H1 (cell line): Measurements from ENCODE around the gene SSH2. TPM values are rescaled to one million over a fixed set of nuclear protein-coding genes. Genes with fewer than 3 reads are reported as not detected.

Experiments
- CTCF ChIA-PET: fragments of 300-600 bp; sonication (Branson Sonifier 250); formaldehyde crosslinking; loops from one replicate; lab custom pipeline; 2021; ENCODE audit not compliant: partially characterized antibody; lab: Charles Lee
- POLR2A ChIA-PET: fragments of 300-600 bp; sonication (Branson Sonifier 250); formaldehyde crosslinking; loops from one replicate; lab custom pipeline; 2021; ENCODE audit warnings: inconsistent platforms; ENCODE audit not compliant: partially characterized antibody; lab: Charles Lee
- DNase-seq, 2 experiments: peaks; one replicate each; pipeline versions ENCODE4 v3.0.0 to v3.0.0-alpha.2; 2010 to 2022; ENCODE audit warnings: low spot score in 2 of 2, low read depth in 1 of 2, mixed read lengths in 1 of 2
- FAIRE-seq: peaks from 2 replicates; lab custom pipeline; 2011; peaks lifted over from hg19 to GRCh38; lab: Jason Lieb, UNC
- H2AFZ ChIP-seq: 2 replicates; pipeline ENCODE4 v1.8.1; 2012; ENCODE audit warnings: low read length, inconsistent platforms
- H2AK5ac ChIP-seq: 2 replicates; pipeline ENCODE4 v1.6.1; 2013; ENCODE audit warnings: low read depth, low read length
- H2BK120ac ChIP-seq: replicated peaks from 2 replicates; pipeline ENCODE3; 2013; ENCODE audit warnings: low read depth, low read length, inconsistent platforms
- H2BK12ac ChIP-seq: 2 replicates; pipeline ENCODE4 v1.6.1; 2013; ENCODE audit warnings: low read depth, low read length
- H2BK15ac ChIP-seq: 2 replicates; pipeline ENCODE4 v1.6.1; 2013; ENCODE audit warnings: low read length
- H2BK20ac ChIP-seq: 2 replicates; pipeline ENCODE4 v1.6.1; 2013; ENCODE audit warnings: low read length
- H2BK5ac ChIP-seq: 2 replicates; pipeline ENCODE4 v1.6.1; 2013; ENCODE audit warnings: low read depth, low read length
- H3K14ac ChIP-seq: 2 replicates; pipeline ENCODE4 v1.6.1; 2013; ENCODE audit warnings: inconsistent platforms; ENCODE audit not compliant: insufficient read length
- H3K18ac ChIP-seq: 2 replicates; pipeline ENCODE4 v1.6.1; 2013; ENCODE audit warnings: low read length; ENCODE audit errors: extremely low read depth
- H3K23ac ChIP-seq: 2 replicates; pipeline ENCODE4 v1.6.1; 2013; ENCODE audit warnings: inconsistent platforms; ENCODE audit not compliant: insufficient read length
- H3K23me2 ChIP-seq: 2 replicates; pipeline ENCODE4 v1.6.1; 2013; ENCODE audit warnings: low read depth, low read length
- H3K27ac ChIP-seq: 2 replicates; pipeline ENCODE4 v1.6.1; 2011; ENCODE audit warnings: low read depth, low read length, inconsistent platforms
- H3K27me3 ChIP-seq, 4 experiments: replicated peaks in 1 of 4; 1 replicate in 1 of 4; 2 replicates in 3 of 4; pipeline versions ENCODE4 v1.6.1 to v1.8.1; 2011 to 2013; ENCODE audit warnings: low read length in 3 of 4, mild to moderate bottlenecking in 3 of 4, inconsistent platforms in 2 of 4, mixed read lengths in 2 of 4, moderate library complexity in 1 of 4; ENCODE audit not compliant: control insufficient read depth in 3 of 4, insufficient read depth in 3 of 4; ENCODE audit errors: extremely low read depth in 1 of 4
- H3K36me3 ChIP-seq, 4 experiments: 2 replicates each; pipeline versions ENCODE4 v1.6.1 to v1.8.1; 2011 to 2013; ENCODE audit warnings: mild to moderate bottlenecking in 4 of 4, low read length in 3 of 4, moderate library complexity in 2 of 4, control low read depth in 1 of 4, inconsistent platforms in 1 of 4; ENCODE audit not compliant: insufficient read depth in 4 of 4, control insufficient read depth in 2 of 4
- H3K4ac ChIP-seq: replicated peaks from 2 replicates; pipeline ENCODE3; 2013; ENCODE audit warnings: low read length, low read depth, mixed read lengths, inconsistent platforms; ENCODE audit not compliant: insufficient read length
- H3K4me1 ChIP-seq, 4 experiments: replicated peaks in 1 of 4; 1 replicate in 1 of 4; 2 replicates in 3 of 4; pipeline versions ENCODE4 v1.6.1 to v1.8.1; 2011 to 2013; ENCODE audit warnings: low read length in 3 of 4, inconsistent platforms in 2 of 4, mixed read lengths in 1 of 4; ENCODE audit not compliant: insufficient read depth in 4 of 4, control insufficient read depth in 3 of 4
- H3K4me2 ChIP-seq, 2 experiments: 2 replicates each; pipeline versions ENCODE4 v1.6.1 to v1.8.1; 2011 to 2013; ENCODE audit warnings: low read depth in 2 of 2, low read length in 2 of 2, control low read depth in 1 of 2, inconsistent platforms in 1 of 2, mild to moderate bottlenecking in 1 of 2; ENCODE audit not compliant: insufficient read depth in 1 of 2
- H3K4me3 ChIP-seq, 4 experiments: fragments of 200-600, 300-600 bp in 1 of 4; sonication (generic), shearing (Covaris generic), sonication (Bioruptor Twin) in 1 of 4; 2 replicates each; pipeline versions ENCODE4 v1.5.1 to v1.8.1; 2011 to 2016; ENCODE audit warnings: low read length in 4 of 4, low read depth in 3 of 4, control low read depth in 2 of 4, inconsistent platforms in 2 of 4, mild to moderate bottlenecking in 2 of 4, mixed read lengths in 1 of 4, moderate library complexity in 1 of 4; ENCODE audit not compliant: insufficient read depth in 2 of 4; ENCODE audit errors: extremely low read depth in 1 of 4
- H3K56ac ChIP-seq: replicated peaks from 2 replicates; pipeline ENCODE3; 2013; ENCODE audit warnings: low read depth, mild to moderate bottlenecking, mixed read lengths, low read length, inconsistent platforms; ENCODE audit not compliant: insufficient read length
- H3K79me1 ChIP-seq: 2 replicates; pipeline ENCODE4 v1.6.1; 2013; ENCODE audit warnings: low read depth, low read length, control low read depth
- H3K79me2 ChIP-seq, 2 experiments: 2 replicates each; pipeline versions ENCODE4 v1.6.1 to v1.8.1; 2012 to 2013; ENCODE audit warnings: low read length in 2 of 2, mild to moderate bottlenecking in 2 of 2, inconsistent platforms in 1 of 2; ENCODE audit not compliant: insufficient read depth in 2 of 2, control insufficient read depth in 1 of 2
- H3K9ac ChIP-seq, 4 experiments: replicated peaks in 1 of 4; 1 replicate in 1 of 4; 2 replicates in 3 of 4; pipeline versions ENCODE4 v1.6.1 to v1.8.1; 2011 to 2013; ENCODE audit warnings: low read depth in 3 of 4, low read length in 3 of 4, control low read depth in 2 of 4, mild to moderate bottlenecking in 2 of 4, moderate library complexity in 2 of 4, inconsistent platforms in 1 of 4; ENCODE audit errors: extremely low read depth in 1 of 4
- H3K9me3 ChIP-seq, 2 experiments: 2 replicates each; pipeline versions ENCODE4 v1.6.1 to v1.8.1; 2012 to 2013; ENCODE audit warnings: mild to moderate bottlenecking in 2 of 2, moderate library complexity in 2 of 2, control low read depth in 1 of 2, inconsistent platforms in 1 of 2, low read depth in 1 of 2, low read length in 1 of 2, mixed read lengths in 1 of 2; ENCODE audit not compliant: insufficient read depth in 2 of 2
- H4K20me1 ChIP-seq, 2 experiments: replicated peaks in 1 of 2; 2 replicates each; pipeline versions ENCODE3 to v1.8.1; 2011 to 2013; ENCODE audit warnings: inconsistent platforms in 2 of 2, low read length in 2 of 2, mild to moderate bottlenecking in 1 of 2; ENCODE audit not compliant: insufficient read depth in 2 of 2, control insufficient read depth in 1 of 2
- H4K5ac ChIP-seq: 2 replicates; pipeline ENCODE4 v1.6.1; 2013; ENCODE audit warnings: low read length, low read depth, mixed read lengths, inconsistent platforms; ENCODE audit not compliant: insufficient read length
- H4K8ac ChIP-seq: 2 replicates; pipeline ENCODE4 v1.8.0; 2013; ENCODE audit warnings: mild to moderate bottlenecking, moderate library complexity, low read length, inconsistent platforms; ENCODE audit not compliant: insufficient read depth; ENCODE audit errors: extremely low read depth
- H4K91ac ChIP-seq: replicated peaks from 2 replicates; pipeline ENCODE3; 2013; ENCODE audit warnings: low read length, mixed read lengths, inconsistent platforms; ENCODE audit not compliant: insufficient read length
- ASH2L ChIP-seq: fragments of 200-600, 300-600 bp; sonication (generic); IDR thresholded peaks from one replicate; pipeline ENCODE4 v1.7.1; 2017; ENCODE audit warnings: low read length
- ATF2 ChIP-seq: IDR thresholded peaks from 2 replicates; pipeline ENCODE4 v1.6.1; 2012; ENCODE audit warnings: low read length, inconsistent platforms
- CBX5 ChIP-seq: fragments of 300-800, 300-1000 bp; sonication (generic); IDR thresholded peaks from 2 replicates; pipeline ENCODE4 v1.7.1; 2016; ENCODE audit warnings: antibody characterized with exemption, low read length, low read depth
- EP300 ChIP-seq, 2 experiments: IDR thresholded peaks; 1 replicate in 1 of 2; 2 replicates in 1 of 2; pipeline ENCODE4 v1.6.1; 2011 to 2012; ENCODE audit warnings: low read depth in 2 of 2, low read length in 2 of 2, mild to moderate bottlenecking in 2 of 2, borderline replicate concordance in 1 of 2, inconsistent platforms in 1 of 2, moderate library complexity in 1 of 2
- HDAC6 ChIP-seq: IDR thresholded peaks from one replicate; pipeline ENCODE4 v1.7.1; 2012; ENCODE audit warnings: low read depth, mild to moderate bottlenecking, inconsistent platforms, low read length, moderate library complexity
- KDM1A ChIP-seq: fragments of 200-600, 300-600 bp; sonication (generic); IDR thresholded peaks from 2 replicates; pipeline ENCODE4 v1.7.1; 2016; ENCODE audit warnings: mild to moderate bottlenecking, low read length, borderline replicate concordance
- KDM5A ChIP-seq: fragments of 200-600 bp; IDR thresholded peaks from 2 replicates; pipeline ENCODE4 v1.7.1; 2012; ENCODE audit warnings: mild to moderate bottlenecking, low read length, inconsistent platforms, mixed read lengths
- MAX ChIP-seq: IDR thresholded peaks from 2 replicates; pipeline ENCODE4 v1.6.1; 2012; ENCODE audit warnings: inconsistent platforms
- POLR2AphosphoS5 ChIP-seq: IDR thresholded peaks from 2 replicates; pipeline ENCODE4 v1.6.1; 2011; ENCODE audit warnings: low read depth, low read length
- POU5F1 ChIP-seq: IDR thresholded peaks from 2 replicates; pipeline ENCODE4 v1.6.1; 2011; ENCODE audit warnings: low read depth, mild to moderate bottlenecking, low read length, moderate library complexity
- RBBP5 ChIP-seq: IDR thresholded peaks from 2 replicates; pipeline ENCODE4 v1.7.1; 2012; ENCODE audit warnings: low read depth, mild to moderate bottlenecking, inconsistent platforms, low read length, moderate library complexity, borderline replicate concordance
- SP1 ChIP-seq: IDR thresholded peaks from 2 replicates; pipeline ENCODE4 v1.6.1; 2011; ENCODE audit warnings: low read depth, low read length
- YY1 ChIP-seq: IDR thresholded peaks from 2 replicates; pipeline ENCODE4 v1.6.1; 2011; ENCODE audit warnings: low read depth, mild to moderate bottlenecking, low read length
- WGBS, 2 experiments: shearing (Covaris generic) in 1 of 2; methylation state at CpG; one replicate each; pipeline versions ENCODE4 v1.1.6 to v1.1.7; 2013 to 2015; ENCODE audit warnings: low lambda C conversion rate in 2 of 2, mixed read lengths in 2 of 2, inconsistent platforms in 1 of 2, low coverage in 1 of 2, missing lambda C conversion rate in 1 of 2; ENCODE audit not compliant: insufficient replicate concordance in 2 of 2, insufficient coverage in 1 of 2, insufficient read length in 1 of 2; ENCODE audit errors: extremely low coverage in 1 of 2, missing lambda C conversion rate in 1 of 2; 5-methylcytosine and 5-hydroxymethylcytosine counted together
- polyA plus RNA-seq, 7 experiments: library from polyadenylated mRNA; depleted of rRNA in 3 of 7; stranded (reverse) in 5 of 7; unstranded in 2 of 7; fragments of >200 nt in 5 of 7; fragments of 200-250 nt in 2 of 7; gene quantifications; 1 replicate in 5 of 7; 2 replicates in 1 of 7; 4 replicates in 1 of 7; pipeline versions ENCODE4 v1.2.1 to v1.2.3, GENCODE V29; 2011 to 2013; ENCODE audit warnings: missing spikeins in 2 of 7, mixed read lengths in 2 of 7
- total RNA-seq: library from RNA; stranded (reverse); fragmentation: NEBNext Ultra II Directional; extraction: Animal tissue kit (Norgen Biotek cat#: 25700); gene quantifications from 2 replicates; pipeline ENCODE4 v1.2.1, GENCODE V29; 2021

The SSH2 gene
- total and polyA plus RNA-seq, 2 of the 8 experiments (the other 6 are each of a cell fraction or from before 2014, with no cell fraction given) = 5.2 to 15.9 TPM

GRCh38 chr17:29846298-29846697 is 83.7 kb downstream of the SSH2 start:
- no peaks in the 10 kb centered on the region for H3K27me3 ChIP-seq
- no peak overlapping the region for H3K14ac ChIP-seq
- no peaks in the 10 kb centered on the region for H3K36me3 ChIP-seq
- TF ChIP-seq ASH2L = no peak
- no peak for TF ChIP-seq YY1
- no peak for TF ChIP-seq KDM5A
- TF ChIP-seq MAX = no peak
- TF ChIP-seq POLR2AphosphoS5 = no peak
- TF ChIP-seq HDAC6 = no peak
- TF ChIP-seq CBX5 = no peak
- TF ChIP-seq POU5F1 = no peak
- no peak for TF ChIP-seq SP1
- TF ChIP-seq ATF2 = no peak
- no peak for TF ChIP-seq EP300 (IDR thresholded peaks at IDR 0.05; ENCODE audit: borderline replicate concordance in 1 of 2, low read depth in 2 of 2, low read length in 2 of 2)
- no peak for TF ChIP-seq RBBP5
- no peak for TF ChIP-seq KDM1A
- H3K18ac ChIP-seq = no peak overlapping the region
- no peak overlapping the region for H3K4me3 ChIP-seq
- no peak overlapping the region for H4K8ac ChIP-seq
- H3K4ac ChIP-seq = no peak overlapping the region
- H3K9me3 ChIP-seq = no peaks in the 10 kb centered on the region
- H3K9ac ChIP-seq = no peak overlapping the region
- H3K4me1 ChIP-seq = no peaks in the 10 kb centered on the region; a peak in 1 of 7 replicates
- H2BK15ac ChIP-seq = no peak overlapping the region
- no peak overlapping the region for H3K56ac ChIP-seq
- H3K79me1 ChIP-seq = no peaks in the 10 kb centered on the region
- H3K4me2 ChIP-seq = no peak overlapping the region
- no peak overlapping the region for H4K5ac ChIP-seq
- no peak overlapping the region for H3K23ac ChIP-seq
- no peak overlapping the region for H2BK20ac ChIP-seq
- CTCF ChIA-PET = interaction anchor here (1.3 kb wide), 1 partner anchor 85 kb away, joined by 5 read pairs; no protein-coding TSS in a partner anchor
- 96% methylated on average over 2 of the region's 2 CpGs; no CpG with 5 or more reads in 1 of the 2 experiments for WGBS, 2 experiments
- no peaks in the 10 kb centered on the region for H3K23me2 ChIP-seq
- FAIRE-seq (no peak), DNase-seq (no peak)
- H2BK12ac ChIP-seq = no peak overlapping the region
- H3K79me2 ChIP-seq = no peaks in the 10 kb centered on the region
- no peak overlapping the region for H2AK5ac ChIP-seq
- no peak overlapping the region for H2AFZ ChIP-seq
- no peak overlapping the region for H3K27ac ChIP-seq
- H4K91ac ChIP-seq = no peak overlapping the region
- no peak overlapping the region for H2BK120ac ChIP-seq
- POLR2A ChIA-PET = no interaction called here
- H4K20me1 ChIP-seq = no peaks in the 10 kb centered on the region
- no peak overlapping the region for H2BK5ac ChIP-seq
